GM23338 (cell line): ENCODE data around the gene ATP1A3.
"Not testable (repeated sequence)": the region's sequence is repeated elsewhere in the genome, so short reads cannot be mapped to it uniquely, and the experiment has no call there.

Source experiments
- CTCF ChIP-seq, 2 experiments: fragments of 200-600 bp in 1 of 2; sonication (generic) in 1 of 2; conservative IDR thresholded peaks; 2 replicates each; pipeline versions ENCODE4 v1.5.1 to v1.6.1; 2016 to 2017; ENCODE audit warnings: antibody characterized with exemption in 2 of 2, low read depth in 2 of 2, mild to moderate bottlenecking in 2 of 2, moderate library complexity in 1 of 2
- JUNB ChIP-seq: IDR thresholded peaks from one replicate; pipeline ENCODE4 v1.6.1; 2016; ENCODE audit warnings: antibody characterized with exemption; ENCODE audit not compliant: unreplicated experiment

- TF ChIP-seq CTCF (conservative IDR thresholded peaks at IDR 0.05; ENCODE audit: low read depth in 2 of 2) = peak; percentile 94 to 100
- TF ChIP-seq JUNB = not testable (repeated sequence)
Measured at GRCh38 chr19:42034640-42035391, 40.8 kb upstream of the ATP1A3 start.
